A549 (cell line): ENCODE measurements around the gene CCDC124.

Source experiments
- CHD2 ChIP-seq: fragments of 150-350 bp; IDR thresholded peaks from 2 replicates; pipeline ENCODE4 v1.6.1; 2014; ENCODE audit warnings: low read length; ENCODE audit not compliant: partially characterized antibody
- EP300 ChIP-seq, 2 experiments: fragments of >200 bp; sonication (Bioruptor Twin); formaldehyde crosslinking; IDR thresholded peaks; 2 replicates in 1 of 2; 3 replicates in 1 of 2; pipeline ENCODE4 v1.6.1; 2016 to 2017
- ESRRA ChIP-seq: fragments of 150-350 bp; IDR thresholded peaks from 2 replicates; pipeline ENCODE4 v1.6.1; 2014; ENCODE audit warnings: mild to moderate bottlenecking, low read length, borderline replicate concordance
- FOSL2 ChIP-seq, 2 experiments: fragments of 450-650 bp in 1 of 2; fragments of >200 bp in 1 of 2; sonication (Bioruptor Twin) in 1 of 2; formaldehyde crosslinking; IDR thresholded peaks; 2 replicates each; pipeline versions ENCODE4 v1.5.0 to v1.6.1; 2016 to 2020; ENCODE audit warnings: mild to moderate bottlenecking in 1 of 2, moderate library complexity in 1 of 2
- JUN ChIP-seq, 2 experiments: fragments of >200 bp; sonication (Bioruptor Twin); formaldehyde crosslinking; IDR thresholded peaks; 2 replicates in 1 of 2; 3 replicates in 1 of 2; pipeline ENCODE4 v1.6.1; 2016 to 2017
- KDM1A ChIP-seq: fragments of 200-600 bp; sonication (generic); IDR thresholded peaks from 2 replicates; pipeline ENCODE4 v1.6.1; 2016; ENCODE audit warnings: low read depth, mild to moderate bottlenecking
- MAFK ChIP-seq: fragments of 450-650 bp; IDR thresholded peaks from 2 replicates; pipeline ENCODE4 v1.6.1; 2014; ENCODE audit not compliant: partially characterized antibody
- MAZ ChIP-seq: fragments of 150-350 bp; IDR thresholded peaks from 2 replicates; pipeline ENCODE4 v1.6.1; 2014; ENCODE audit warnings: antibody characterized with exemption, low read depth, low read length, borderline replicate concordance
- NPAS2 ChIP-seq: fragments of 250-450 bp; sonication (Bioruptor Pico); IDR thresholded peaks from 2 replicates; pipeline ENCODE4 v1.8.0; 2022; ENCODE audit warnings: mild to moderate bottlenecking, moderate library complexity, borderline replicate concordance
- POLR2A ChIP-seq: IDR thresholded peaks from 2 replicates; pipeline ENCODE4 v1.6.1; 2012; ENCODE audit warnings: mild to moderate bottlenecking, low read length
- RAD21 ChIP-seq, 2 experiments: fragments of >200 bp in 1 of 2; sonication (Bioruptor Twin) in 1 of 2; formaldehyde crosslinking in 1 of 2; IDR thresholded peaks in 1 of 2; conservative IDR thresholded peaks in 1 of 2; 2 replicates in 1 of 2; 3 replicates in 1 of 2; pipeline ENCODE4 v1.6.1; 2012 to 2018; ENCODE audit warnings: inconsistent platforms in 1 of 2
- RFX5 ChIP-seq: fragments of 450-650 bp; IDR thresholded peaks from 2 replicates; pipeline ENCODE4 v1.7.1; 2014; ENCODE audit warnings: antibody characterized with exemption, mild to moderate bottlenecking, moderate library complexity
- TF ChIP-seq, protein P1 (sequence below): fragments of >200 bp; sonication (Bioruptor Twin); formaldehyde crosslinking; IDR thresholded peaks from 3 replicates; pipeline ENCODE4 v1.5.1; 2016
- TF ChIP-seq, protein P2 (sequence below): IDR thresholded peaks from 2 replicates; pipeline ENCODE4 v1.6.1; 2012

DNA sequence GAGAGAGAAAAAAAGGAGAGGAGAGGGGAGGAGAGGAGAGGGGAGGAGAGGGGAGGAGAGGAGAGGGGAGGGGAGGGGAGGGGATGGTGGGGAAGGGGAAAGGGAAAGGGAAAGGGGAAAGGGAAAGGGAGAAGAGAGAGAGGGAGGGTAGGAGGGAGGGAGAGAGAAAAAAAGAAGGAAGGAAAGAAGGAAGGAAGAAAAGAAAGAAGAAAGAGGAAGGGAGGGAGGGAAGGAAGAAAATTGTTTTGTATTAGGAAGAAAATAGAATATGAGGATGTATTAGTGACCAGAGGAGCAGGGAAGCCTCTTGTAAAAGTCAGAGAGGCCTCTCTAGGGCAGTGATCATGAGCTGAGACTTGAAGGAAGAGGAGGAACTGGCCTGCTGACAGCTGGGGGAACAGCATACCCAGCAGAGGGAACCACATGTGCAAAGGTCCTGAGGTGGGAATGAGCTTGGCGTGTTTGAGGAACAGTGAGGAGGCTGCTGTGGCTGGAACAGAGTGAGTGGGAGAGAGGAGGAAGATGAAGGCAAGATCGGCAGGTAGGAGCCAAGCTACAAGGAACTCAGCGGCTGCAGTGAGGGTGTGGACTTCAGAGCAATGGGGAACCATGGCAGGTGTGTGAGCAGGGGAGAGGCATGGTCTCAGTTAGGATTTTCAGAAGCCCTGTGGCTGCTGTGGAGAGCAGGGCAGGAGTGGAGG is 24.5 kb downstream of the CCDC124 start:
- TF ChIP-seq, protein P1, sequence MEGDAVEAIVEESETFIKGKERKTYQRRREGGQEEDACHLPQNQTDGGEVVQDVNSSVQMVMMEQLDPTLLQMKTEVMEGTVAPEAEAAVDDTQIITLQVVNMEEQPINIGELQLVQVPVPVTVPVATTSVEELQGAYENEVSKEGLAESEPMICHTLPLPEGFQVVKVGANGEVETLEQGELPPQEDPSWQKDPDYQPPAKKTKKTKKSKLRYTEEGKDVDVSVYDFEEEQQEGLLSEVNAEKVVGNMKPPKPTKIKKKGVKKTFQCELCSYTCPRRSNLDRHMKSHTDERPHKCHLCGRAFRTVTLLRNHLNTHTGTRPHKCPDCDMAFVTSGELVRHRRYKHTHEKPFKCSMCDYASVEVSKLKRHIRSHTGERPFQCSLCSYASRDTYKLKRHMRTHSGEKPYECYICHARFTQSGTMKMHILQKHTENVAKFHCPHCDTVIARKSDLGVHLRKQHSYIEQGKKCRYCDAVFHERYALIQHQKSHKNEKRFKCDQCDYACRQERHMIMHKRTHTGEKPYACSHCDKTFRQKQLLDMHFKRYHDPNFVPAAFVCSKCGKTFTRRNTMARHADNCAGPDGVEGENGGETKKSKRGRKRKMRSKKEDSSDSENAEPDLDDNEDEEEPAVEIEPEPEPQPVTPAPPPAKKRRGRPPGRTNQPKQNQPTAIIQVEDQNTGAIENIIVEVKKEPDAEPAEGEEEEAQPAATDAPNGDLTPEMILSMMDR = no peak
- TF ChIP-seq JUN (IDR thresholded peaks at IDR 0.05) (no peak), POLR2A (no peak), FOSL2 (IDR thresholded peaks at IDR 0.05) (no peak), FOSL2 (CRISPR knock-in tag; IDR thresholded peaks at IDR 0.05) (no peak), NPAS2 (CRISPR knock-in tag) (no peak), KDM1A (no peak), CHD2 (no peak), RAD21 (conservative IDR thresholded peaks at IDR 0.05 in 1 of 2, IDR thresholded peaks at IDR 0.05 in 1 of 2) (no peak), MAFK (no peak), ESRRA (no peak), EP300 (IDR thresholded peaks at IDR 0.05) (no peak), MAZ (no peak), RFX5 (no peak)
- TF ChIP-seq, protein P2, sequence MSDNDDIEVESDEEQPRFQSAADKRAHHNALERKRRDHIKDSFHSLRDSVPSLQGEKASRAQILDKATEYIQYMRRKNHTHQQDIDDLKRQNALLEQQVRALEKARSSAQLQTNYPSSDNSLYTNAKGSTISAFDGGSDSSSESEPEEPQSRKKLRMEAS = no peak
